Stimulated activated CD4-positive, alpha-beta T cell treated with anti-CD3 and anti-CD28 coated beads, Interleukin-15, amount 100 ng/mL, for 48 hours (primary cell): ENCODE data around the gene GPR180.

ENCODE experiments used
- DNase-seq, 2 donors: peaks; one replicate each; pipeline ENCODE4 v3.0.0-alpha.2; 2020; ENCODE audit warnings: low read depth in 2 of 2

GPR180 gene

DNA sequence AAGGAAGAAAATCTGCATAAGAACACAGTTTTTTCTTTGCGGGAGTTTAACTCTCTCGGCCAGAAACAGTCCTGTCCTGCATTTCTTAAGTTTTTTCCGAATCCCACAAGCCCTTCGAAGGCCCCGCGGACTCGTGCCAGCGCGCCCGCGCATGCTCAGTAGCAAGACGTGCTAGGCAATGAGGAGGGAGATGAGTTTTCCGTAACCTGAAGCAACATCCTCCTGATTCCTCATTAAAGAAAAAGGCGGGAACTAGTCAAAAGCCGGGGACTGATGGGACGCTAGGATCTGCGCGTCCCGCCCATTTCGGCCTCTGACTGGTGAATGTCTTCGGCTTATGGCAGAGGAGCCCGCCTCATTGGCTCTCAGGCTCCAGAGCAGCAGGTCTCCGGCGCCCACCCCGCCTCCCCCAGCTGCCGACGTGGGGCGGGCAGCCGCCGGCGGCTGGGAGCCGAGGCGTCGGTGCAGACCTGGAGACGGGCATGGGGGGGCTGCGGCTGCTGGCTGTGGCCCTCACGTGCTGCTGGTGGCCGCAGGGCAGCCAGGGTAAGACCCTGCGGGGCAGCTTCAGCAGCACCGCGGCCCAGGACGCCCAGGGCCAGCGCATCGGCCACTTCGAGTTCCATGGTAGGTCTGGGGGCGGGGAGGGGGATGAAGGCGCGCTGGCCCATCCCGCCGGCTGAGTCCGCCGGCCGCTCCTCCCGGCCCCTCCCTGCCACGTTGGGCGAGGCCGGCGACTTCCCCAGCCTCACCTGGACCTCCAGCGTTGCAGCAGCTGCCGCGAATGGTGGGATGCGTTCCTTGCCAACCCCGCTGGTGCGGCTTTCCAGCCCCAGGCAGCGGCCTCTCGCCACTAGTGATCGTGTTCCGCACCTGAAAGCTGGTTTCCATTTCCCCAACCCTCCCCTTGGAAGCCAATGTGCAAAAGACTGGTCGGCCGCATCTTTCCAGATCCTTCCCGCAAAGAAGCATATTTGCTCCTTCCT lies at the start of gene GPR180:
Gene GPR180 (plus strand): TSS at position 412 of the 986 bp plus-strand sequence. CDS start 71 bp downstream, at position 483.
- DNase-seq = peak; percentile 87 to 88

DNA sequence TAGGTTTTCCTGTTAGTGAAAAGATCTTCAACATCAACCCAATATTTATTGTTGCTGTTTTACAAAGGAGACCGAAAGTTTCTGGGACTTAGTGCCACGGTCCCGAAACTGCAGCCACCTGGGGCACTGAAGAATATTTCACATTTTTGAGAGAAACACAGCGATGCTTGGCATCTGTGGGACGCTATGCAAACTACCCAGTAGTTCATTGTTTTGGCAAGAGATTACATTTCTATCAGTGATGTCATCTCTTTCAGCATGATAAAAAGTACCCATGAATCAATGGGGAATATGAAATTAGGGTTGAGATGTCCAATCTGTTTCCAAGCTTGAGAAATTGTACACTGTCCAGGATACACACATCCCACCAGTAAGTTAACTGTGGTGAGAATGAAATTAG lies 49.6 kb upstream of the GPR180 start:
- DNase-seq = no peak

DNA sequence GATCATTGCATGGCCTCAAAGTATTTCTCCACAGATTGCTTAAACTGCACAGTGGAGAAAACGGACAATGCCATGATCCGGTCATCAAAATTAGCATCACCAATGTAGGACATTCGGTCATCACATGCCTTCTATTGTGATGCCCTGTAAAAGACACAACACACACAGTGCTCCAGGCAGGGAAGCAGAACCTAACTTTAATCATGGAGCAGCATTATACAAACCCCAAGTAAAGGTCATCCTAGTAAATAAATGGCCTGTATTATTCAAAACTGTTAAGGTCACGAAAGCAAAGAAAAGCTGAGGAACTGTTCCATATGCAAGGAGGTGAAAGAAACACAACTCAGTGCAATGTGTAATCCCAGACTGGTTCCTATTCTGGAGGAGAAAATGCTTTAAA lies 47.9 kb upstream of the GPR180 start:
- DNase-seq = no peak

DNA sequence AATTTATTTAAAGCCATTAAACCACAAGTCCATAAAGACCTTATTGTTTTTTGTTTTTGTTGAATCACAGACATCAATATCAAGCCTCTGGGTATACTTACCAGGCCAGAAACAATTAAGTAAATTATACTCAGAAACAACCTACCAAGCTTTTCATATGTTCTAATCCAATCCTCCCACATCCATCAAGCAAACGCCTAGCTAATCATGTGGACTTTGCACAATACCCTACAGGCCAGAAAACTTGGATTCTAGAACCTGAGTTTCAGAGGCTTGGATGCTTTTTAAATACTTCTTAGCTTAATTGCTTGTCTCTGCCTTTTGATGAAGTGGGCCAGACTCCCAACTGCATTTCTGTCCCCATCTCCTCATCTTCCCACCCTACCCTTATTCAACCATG lies 45.6 kb upstream of the GPR180 start:
- no peak for DNase-seq

- no peak for DNase-seq
Observed at GRCh38 chr13:94556621-94557020, 45.0 kb upstream of the GPR180 start.

- DNase-seq = no peak
Observed at GRCh38 chr13:94557684-94558235, 43.9 kb upstream of the GPR180 start.

DNA sequence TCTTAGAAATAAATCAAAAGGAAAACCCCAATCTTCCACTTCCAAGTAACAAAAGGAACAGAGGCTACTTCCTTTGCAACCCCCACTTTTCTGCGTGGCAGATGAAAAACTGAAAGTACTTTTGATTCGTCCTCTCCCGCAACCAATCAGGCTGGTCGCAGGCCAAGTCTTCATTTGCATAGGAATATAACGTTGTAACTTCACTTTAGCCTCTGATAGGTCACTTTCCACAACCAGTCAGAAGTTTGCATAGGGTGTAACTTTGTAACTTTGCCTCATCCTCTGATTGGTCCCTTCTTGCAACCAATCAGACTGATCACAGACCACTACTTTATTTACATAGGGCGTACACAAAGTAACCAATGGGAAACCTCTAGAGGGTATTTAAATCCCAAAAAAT lies 42.9 kb upstream of the GPR180 start:
- no peak for DNase-seq

DNA sequence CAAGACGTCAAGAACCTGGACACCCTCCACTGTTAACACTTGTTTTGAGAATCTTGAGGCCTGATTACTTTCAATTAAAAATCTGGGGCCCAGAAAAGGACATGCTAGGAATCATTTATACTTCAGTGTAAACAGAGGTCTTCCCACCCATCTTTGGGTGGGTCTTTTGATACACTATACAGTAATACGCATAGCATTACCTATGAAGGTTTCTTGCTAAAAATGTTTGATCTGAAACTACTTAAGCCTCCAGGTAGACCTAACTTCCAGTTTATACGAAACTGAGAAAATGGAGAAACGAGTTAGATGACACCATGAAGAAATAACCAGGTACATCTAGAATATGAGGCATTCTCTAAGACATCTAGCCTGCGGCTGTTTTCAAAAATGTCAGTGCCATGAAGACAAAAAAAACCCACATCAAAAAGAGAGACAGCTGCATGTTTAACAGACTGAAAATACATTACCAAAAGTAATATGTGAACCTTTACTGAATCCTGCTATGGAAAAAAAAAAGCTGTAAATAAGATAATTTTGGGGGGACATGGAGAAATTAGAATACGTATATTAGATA lies 42.3 kb upstream of the GPR180 start:
- no peak for DNase-seq

- no peak for DNase-seq
Observed at GRCh38 chr13:94560116-94560515, 41.5 kb upstream of the GPR180 start.

GRCh38 chr13:94561126-94561525 lies 40.5 kb upstream of the GPR180 start:
- no peak for DNase-seq

DNA sequence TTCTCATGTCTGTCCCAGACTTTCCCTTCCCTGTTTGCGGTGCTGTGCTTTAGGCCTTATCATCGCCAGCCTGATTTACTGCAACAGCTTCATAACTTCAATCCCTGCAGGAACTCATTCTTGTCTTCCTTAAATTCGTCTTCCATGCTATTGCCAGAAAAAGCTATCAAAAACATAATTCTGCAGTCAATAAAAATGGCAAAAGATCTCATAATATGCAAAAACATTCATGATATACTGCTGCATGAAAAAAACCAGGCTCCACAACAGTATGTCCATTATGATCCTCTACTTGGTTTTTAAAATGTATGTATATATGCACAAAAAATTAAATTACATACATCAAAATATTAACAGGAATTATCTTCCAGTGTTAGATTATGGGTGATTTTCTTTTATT lies 34.1 kb upstream of the GPR180 start:
- no peak for DNase-seq

DNA sequence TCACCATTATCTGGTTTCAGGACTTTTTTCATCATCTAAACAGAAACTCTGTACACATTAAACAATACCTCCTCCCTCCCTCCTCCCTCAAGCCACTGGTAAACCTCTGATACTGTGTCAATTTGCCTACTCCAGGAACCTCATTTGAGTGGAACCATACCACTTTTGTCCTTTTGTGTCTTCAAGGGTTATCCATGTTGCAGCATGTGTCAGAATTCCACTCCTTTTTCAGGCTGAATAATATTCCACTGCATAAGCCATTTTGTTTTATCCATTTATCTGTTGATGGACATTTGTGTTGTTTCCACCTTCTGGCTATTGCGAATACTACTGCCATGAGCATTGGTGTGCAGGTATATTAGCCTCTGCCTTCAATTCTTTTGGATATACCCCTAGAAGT lies 33.2 kb upstream of the GPR180 start:
- no peak for DNase-seq

- no peak for DNase-seq
Observed at GRCh38 chr13:94569615-94570014, 32.0 kb upstream of the GPR180 start.

- DNase-seq = no peak
Observed at GRCh38 chr13:94579063-94579462, 22.6 kb upstream of the GPR180 start.

DNA sequence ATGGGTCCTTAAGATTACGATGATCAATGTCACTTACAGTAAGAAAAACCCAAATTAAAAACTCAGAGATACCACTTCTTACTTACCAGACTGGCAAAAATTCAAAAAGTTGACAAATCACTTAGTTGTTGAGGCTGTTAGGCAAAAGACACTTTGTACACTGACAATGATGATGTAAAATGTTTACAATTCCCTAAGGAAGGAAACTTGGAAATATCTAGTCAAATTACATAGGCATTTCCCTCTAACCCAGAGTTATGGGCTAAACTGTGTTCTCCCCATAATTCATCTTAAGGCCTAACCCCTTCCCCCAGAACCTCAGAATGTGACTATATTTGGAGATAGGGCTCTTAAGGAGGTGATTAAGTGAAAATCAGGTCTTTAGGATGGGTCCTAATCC lies 17.7 kb upstream of the GPR180 start:
- no peak for DNase-seq

DNA sequence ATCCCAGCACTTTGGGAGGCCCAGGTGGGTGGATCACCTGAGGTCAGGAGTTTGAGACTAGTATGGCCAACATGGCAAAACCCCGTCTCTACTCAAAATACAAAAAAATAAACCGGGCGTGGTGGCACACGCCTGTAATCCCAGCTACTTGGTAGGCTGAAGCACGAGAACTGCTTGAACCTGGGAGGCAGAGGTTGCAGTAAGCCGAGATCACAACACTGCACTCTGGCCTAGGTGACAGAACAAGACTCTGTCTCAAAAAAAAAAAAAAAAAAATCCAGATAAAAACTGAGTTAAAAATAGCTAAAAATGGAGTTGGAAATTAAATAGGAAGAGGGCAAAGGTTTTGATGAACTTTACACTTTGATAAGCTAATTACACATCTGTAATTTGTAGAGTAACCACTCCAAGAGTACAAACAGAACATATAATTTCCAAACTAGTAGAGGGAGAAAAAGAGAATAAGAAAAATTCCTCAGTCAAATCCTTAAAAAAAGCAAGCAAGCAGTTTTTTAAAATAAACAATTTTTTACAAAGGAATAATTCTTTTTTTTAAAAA lies 16.0 kb upstream of the GPR180 start:
- DNase-seq = no peak

- DNase-seq = no peak
Observed at GRCh38 chr13:94586371-94586770, 15.3 kb upstream of the GPR180 start.

DNA sequence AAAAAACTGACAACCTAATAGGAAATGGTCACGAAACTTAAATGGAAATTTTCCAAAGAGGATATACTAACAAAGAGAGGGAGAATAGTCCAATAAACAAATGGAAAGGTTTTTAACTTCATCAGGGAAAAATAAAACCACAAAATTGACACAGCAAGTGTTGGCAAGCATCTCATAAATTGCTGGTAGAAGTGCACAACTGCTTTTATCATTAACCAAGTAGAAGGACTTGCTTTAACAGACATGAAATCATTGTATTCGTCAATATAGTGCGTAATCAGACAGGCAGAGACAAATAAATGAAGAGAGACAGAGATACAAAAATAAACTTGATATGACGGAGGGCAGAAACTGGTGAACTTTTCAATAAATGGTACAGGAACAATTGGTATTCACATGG lies 13.1 kb upstream of the GPR180 start:
- no peak for DNase-seq

- no peak for DNase-seq
Observed at GRCh38 chr13:94590744-94591143, 10.9 kb upstream of the GPR180 start.

DNA sequence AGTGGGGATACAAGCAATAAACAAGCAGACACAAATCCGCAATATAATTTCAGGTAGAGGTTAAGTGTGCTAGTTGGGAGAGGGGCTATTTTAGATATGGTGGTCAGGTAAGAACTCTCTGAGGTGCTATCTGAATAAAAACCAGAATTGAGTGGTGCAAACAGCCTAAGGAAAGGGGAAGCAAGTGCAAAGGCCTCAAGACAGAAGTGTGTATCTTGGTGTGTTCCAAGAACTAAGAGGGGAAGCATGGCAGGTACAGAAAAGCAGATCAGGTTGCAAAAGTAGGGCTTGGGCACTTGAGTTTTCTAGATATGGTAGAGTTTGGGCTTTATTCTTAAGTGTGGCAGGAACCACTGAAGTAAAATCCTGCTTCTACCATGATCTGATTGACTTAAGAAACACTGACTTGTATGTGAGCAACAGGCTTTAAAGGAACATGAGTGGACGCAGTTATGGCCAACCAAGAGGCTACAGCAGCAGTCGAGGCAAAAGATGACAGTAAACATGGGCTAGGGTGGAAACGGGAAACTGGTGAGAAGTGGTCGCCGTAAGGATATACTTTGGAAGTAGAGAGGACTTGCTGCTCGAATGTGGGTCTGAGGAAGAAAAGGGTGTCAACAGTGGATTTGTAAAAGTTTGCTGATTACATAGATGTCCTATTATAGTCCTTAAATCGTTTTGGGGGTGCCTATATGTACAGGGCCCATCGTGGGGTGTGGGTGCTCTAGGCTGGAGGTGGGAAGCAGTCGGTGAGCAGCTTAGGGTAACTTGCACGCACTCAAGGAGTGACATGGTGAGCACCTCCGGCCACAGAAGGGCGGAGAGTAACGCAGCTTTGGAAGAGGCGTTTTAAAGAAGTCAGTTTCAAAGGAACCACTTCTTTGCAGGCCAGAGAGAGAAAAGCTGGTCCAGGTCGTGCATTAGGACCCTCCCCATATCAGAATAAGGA lies 6.4 kb upstream of the GPR180 start:
- DNase-seq = no peak

- DNase-seq = peak; percentile 81 to 85
Observed at GRCh38 chr13:94595950-94596574, 5.6 kb upstream of the GPR180 start, which contains the start of gene TGDS. TSS of gene TGDS (minus strand) at chr13:94596152. CDS start at chr13:94596136, 16 bp downstream.
